ENCODE results near the gene JARID2.

GRCh38 chr6:15303162-15303919 is 57.5 kb downstream of the JARID2 start:
- TF ChIP-seq POLR2A (IDR thresholded peaks at IDR 0.05) (no peak), CTCF (IDR thresholded peaks at IDR 0.05) (no peak)
